Sigmoid colon (tissue), 7 donors: Measurements from ENCODE around the gene RAET1L. TPM values are rescaled to one million over a fixed set of nuclear protein-coding genes. Genes with fewer than 3 reads are reported as not detected.

Experiments
- polyA plus RNA-seq, 3 donors: library from polyadenylated mRNA; stranded (reverse); fragments of 200-250 nt; gene quantifications; one replicate each; pipeline ENCODE4 v1.2.3, GENCODE V29; 2013
- total RNA-seq, 4 donors: library from RNA; depleted of rRNA; stranded (reverse); fragments of >200 nt; gene quantifications; one replicate each; pipeline ENCODE4 v1.1.0, GENCODE V29; 2016
- donor health status: healthy with polysubstance abuse.
- donor health status: Bipolar disorder and iron deficiency.
- donor health status: healthy.

Gene RAET1L
- total and polyA plus RNA-seq, 7 donors = not detected

Other genes with a start within 250 kb of the RAET1L start
- gene LRP11, start 161.2 kb downstream of the RAET1L start, total RNA-seq = 10 to 100 TPM; 17.2 to 71.7 (median 21.5) TPM
- gene LRP11, start 161.2 kb downstream of the RAET1L start, polyA plus RNA-seq = 10 to 100 TPM in 1 of 3 donors, 1 to 10 TPM in 2; 2.4 to 11.7 (median 3.5) TPM
- gene RAET1E, start 127.4 kb downstream of the RAET1L start, total RNA-seq = under 1 TPM in 1 of 4 donors, not detected in 3; 0.33 TPM
- under 1 TPM in 1 of 3 donors, not detected in 2; 0.15 TPM for gene RAET1E, start 127.4 kb downstream of the RAET1L start, polyA plus RNA-seq
- gene RAET1G, start 102.4 kb downstream of the RAET1L start, total RNA-seq = not detected
- under 1 TPM in 1 of 3 donors, not detected in 2; 0.23 TPM for gene RAET1G, start 102.4 kb downstream of the RAET1L start, polyA plus RNA-seq
- not detected for gene ULBP2, start 83.5 kb downstream of the RAET1L start, total RNA-seq
- under 1 TPM in 1 of 3 donors, not detected in 2; 0.34 TPM for gene ULBP2, start 83.5 kb downstream of the RAET1L start, polyA plus RNA-seq
- gene ULBP1, start 61.6 kb downstream of the RAET1L start, total RNA-seq = under 1 TPM in 1 of 4 donors, not detected in 3; 0.55 TPM
- gene ULBP1, start 61.6 kb downstream of the RAET1L start, polyA plus RNA-seq = under 1 TPM in 1 of 3 donors, not detected in 2; 0.09 TPM
- under 1 TPM in 1 of 4 donors, not detected in 3; 0.95 TPM for gene ULBP3, start 43.6 kb upstream of the RAET1L start, total RNA-seq
- 1 to 10 TPM in 1 of 3 donors, not detected in 2; 1.5 TPM for gene ULBP3, start 43.6 kb upstream of the RAET1L start, polyA plus RNA-seq
- gene PPP1R14C, start 117.5 kb upstream of the RAET1L start, total RNA-seq = under 1 TPM in 2 of 4 donors, not detected in 2; under 0.01 to 0.55 TPM
- 10 to 100 TPM; 19.8 to 37.0 (median 21.3) TPM for gene PPP1R14C, start 117.5 kb upstream of the RAET1L start, polyA plus RNA-seq